K562 (cell line): Measurements from ENCODE around the gene KIFC3.

ENCODE experiments used
- CTCF ChIP-seq, 3 experiments: IDR thresholded peaks in 2 of 3; conservative IDR thresholded peaks in 1 of 3; 2 replicates each; pipeline ENCODE4 v1.5.1; 2011 to 2012; ENCODE audit warnings: low read length in 3 of 3, mild to moderate bottlenecking in 3 of 3, control low read depth in 2 of 3, improper control_type of control experiment in 1 of 3, inconsistent platforms in 1 of 3, low read depth in 1 of 3, mixed read lengths in 1 of 3, moderate library complexity in 1 of 3; ENCODE audit not compliant: insufficient read depth in 2 of 3
- EP300 ChIP-seq: IDR thresholded peaks from 2 replicates; pipeline ENCODE4 v1.6.1; 2012; ENCODE audit warnings: low read length, improper control_type of control experiment
- EZH2 ChIP-seq: IDR thresholded peaks from 2 replicates; pipeline ENCODE4 v1.6.1; 2012; ENCODE audit warnings: low read depth, mild to moderate bottlenecking, inconsistent platforms, low read length, borderline replicate concordance
- MAFG ChIP-seq: fragments of 450-650 bp; conservative IDR thresholded peaks from 2 replicates; pipeline ENCODE4 v1.6.1; 2016; ENCODE audit warnings: missing genetic modification characterization, missing compliant biosample characterization
- POLR2G ChIP-seq: fragments of 200-400 bp; formaldehyde crosslinking; IDR thresholded peaks from 2 replicates; pipeline ENCODE4 v1.6.1; 2017; ENCODE audit warnings: low read depth, mild to moderate bottlenecking, antibody characterized with exemption, low read length, moderate library complexity
- TAF15 ChIP-seq: fragments of 200-400 bp; formaldehyde crosslinking; IDR thresholded peaks from 2 replicates; pipeline ENCODE4 v1.6.1; 2017; ENCODE audit warnings: mild to moderate bottlenecking, low read depth, low read length, moderate library complexity
- ZBTB34 ChIP-seq: fragments of 250-450 bp; sonication (Bioruptor Pico); IDR thresholded peaks from 2 replicates; pipeline ENCODE4 v1.8.0; 2021; ENCODE audit warnings: mild to moderate bottlenecking, moderate library complexity
- ZKSCAN8 ChIP-seq: fragments of 200-800 bp; sonication (Bioruptor generic); IDR thresholded peaks from 2 replicates; pipeline ENCODE4 v1.6.1; 2016; ENCODE audit warnings: missing genetic modification characterization, missing compliant biosample characterization
- ZNF140 ChIP-seq: fragments of 250-450 bp; sonication (Bioruptor Pico); IDR thresholded peaks from 2 replicates; pipeline ENCODE4 v1.8.0; 2021; ENCODE audit warnings: moderate library complexity, mild to moderate bottlenecking, inconsistent platforms
- ZNF512 ChIP-seq: IDR thresholded peaks from 2 replicates; pipeline ENCODE4 v1.6.1; 2016; ENCODE audit warnings: missing genetic modification characterization, missing compliant biosample characterization

- TF ChIP-seq MAFG (tag) (no peak), CTCF (IDR thresholded peaks at IDR 0.05 in 2 of 3, conservative IDR thresholded peaks at IDR 0.05 in 1 of 3; ENCODE audit: insufficient read depth in 2 of 3, low read depth in 1 of 3, low read length in 3 of 3) (no peak), ZKSCAN8 (CRISPR knock-in tag) (no peak), EP300 (no peak), ZNF140 (CRISPR knock-in tag) (no peak), ZBTB34 (CRISPR knock-in tag) (no peak), POLR2G (no peak; the same call in 1 of the 2 replicates), ZNF512 (tag) (no peak), TAF15 (no peak), EZH2 (no peak)
Observed at GRCh38 chr16:57797216-57797525, 5.1 kb downstream of the KIFC3 start.
